Neuronal stem cell (in vitro differentiated cells): Measurements from ENCODE around the gene NEK5.
A peak's percentile ranks its signal among the peaks of the same experiment; 100 is the strongest.
"Not testable (repeated sequence)": the region's sequence is repeated elsewhere in the genome, so short reads cannot be mapped to it uniquely, and the experiment has no call there.

Experiments
- DNase-seq: peaks from one replicate; pipeline ENCODE4 v3.0.0-alpha.2; 2013; ENCODE audit warnings: low spot score
- H2AFZ ChIP-seq: one replicate; pipeline ENCODE4 v1.6.1; 2013; ENCODE audit warnings: mild to moderate bottlenecking, low read length, inconsistent platforms
- H2AK5ac ChIP-seq: 2 replicates; pipeline ENCODE4 v1.6.1; 2013; ENCODE audit warnings: low read depth, mild to moderate bottlenecking, inconsistent platforms, low read length, moderate library complexity, mixed read lengths
- H2BK120ac ChIP-seq: 2 replicates; pipeline ENCODE4 v1.6.1; 2013; ENCODE audit warnings: low read depth, mild to moderate bottlenecking, inconsistent platforms, low read length, moderate library complexity, mixed read lengths
- H2BK12ac ChIP-seq: one replicate; pipeline ENCODE4 v1.6.1; 2013; ENCODE audit warnings: low read length, inconsistent platforms
- H2BK15ac ChIP-seq: 2 replicates; pipeline ENCODE4 v1.6.1; 2013; ENCODE audit warnings: mild to moderate bottlenecking, low read length, inconsistent platforms, mixed read lengths
- H2BK5ac ChIP-seq: one replicate; pipeline ENCODE4 v1.6.1; 2013; ENCODE audit warnings: inconsistent platforms, mild to moderate bottlenecking, low read length, moderate library complexity
- H3K14ac ChIP-seq: one replicate; pipeline ENCODE4 v1.6.1; 2013; ENCODE audit warnings: low read length, inconsistent platforms
- H3K18ac ChIP-seq: 2 replicates; pipeline ENCODE4 v1.6.1; 2013; ENCODE audit warnings: low read length, inconsistent platforms
- H3K23ac ChIP-seq: 2 replicates; pipeline ENCODE4 v1.6.1; 2013; ENCODE audit warnings: low read depth, mild to moderate bottlenecking, mixed read lengths, low read length, inconsistent platforms; ENCODE audit not compliant: poor library complexity
- H3K27ac ChIP-seq: replicated peaks from 3 replicates; pipeline ENCODE4 v1.5.1; 2013; ENCODE audit warnings: low read length, inconsistent platforms
- H3K27me3 ChIP-seq, 3 experiments: 2 replicates each; pipeline ENCODE4 v1.6.1; 2013; ENCODE audit warnings: low read length in 3 of 3, mild to moderate bottlenecking in 2 of 3, inconsistent platforms in 1 of 3, low read depth in 1 of 3, mixed read lengths in 1 of 3, moderate library complexity in 1 of 3; ENCODE audit not compliant: control insufficient read depth in 3 of 3, insufficient read depth in 3 of 3
- H3K36me3 ChIP-seq, 2 donors: replicated peaks in 1 of 2; 2 replicates each; pipeline ENCODE4 v1.6.1; 2013; ENCODE audit warnings: low read length in 2 of 2; ENCODE audit not compliant: control insufficient read depth in 2 of 2, insufficient read depth in 2 of 2
- H3K4ac ChIP-seq: 2 replicates; pipeline ENCODE4 v1.6.1; 2013; ENCODE audit warnings: inconsistent platforms, mild to moderate bottlenecking, low read length, moderate library complexity
- H3K4me1 ChIP-seq, 2 donors: 1 replicate in 1 of 2; 2 replicates in 1 of 2; pipeline ENCODE4 v1.6.1; 2013; ENCODE audit warnings: low read length in 2 of 2, low read depth in 1 of 2; ENCODE audit not compliant: control insufficient read depth in 2 of 2, insufficient read depth in 1 of 2
- H3K4me2 ChIP-seq: one replicate; pipeline ENCODE4 v1.6.1; 2013; ENCODE audit warnings: mild to moderate bottlenecking, low read length, inconsistent platforms; ENCODE audit not compliant: insufficient read depth, poor library complexity, severe bottlenecking
- H3K4me3 ChIP-seq, 2 donors: 2 replicates each; pipeline ENCODE4 v1.5.1; 2013; ENCODE audit warnings: low read length in 2 of 2, mild to moderate bottlenecking in 2 of 2, inconsistent platforms in 1 of 2, moderate library complexity in 1 of 2
- H3K79me1 ChIP-seq: one replicate; pipeline ENCODE4 v1.6.1; 2013; ENCODE audit warnings: low read depth, mild to moderate bottlenecking, inconsistent platforms, low read length, moderate library complexity
- H3K9ac ChIP-seq: one replicate; pipeline ENCODE4 v1.6.1; 2013; ENCODE audit warnings: mild to moderate bottlenecking, low read depth, low read length, inconsistent platforms; ENCODE audit not compliant: poor library complexity
- H3K9me3 ChIP-seq, 2 donors: replicated peaks in 1 of 2; 2 replicates each; pipeline versions ENCODE3 to v1.6.1; 2013; ENCODE audit warnings: low read length in 2 of 2, mild to moderate bottlenecking in 2 of 2, inconsistent platforms in 1 of 2, low read depth in 1 of 2, mixed read lengths in 1 of 2, moderate library complexity in 1 of 2; ENCODE audit not compliant: control insufficient read depth in 2 of 2, insufficient read depth in 1 of 2
- H4K8ac ChIP-seq: one replicate; pipeline ENCODE4 v1.6.1; 2013; ENCODE audit warnings: low read depth, mild to moderate bottlenecking, inconsistent platforms, low read length, moderate library complexity
- H4K91ac ChIP-seq: one replicate; pipeline ENCODE4 v1.6.1; 2013; ENCODE audit warnings: low read length, low read depth, mild to moderate bottlenecking, inconsistent platforms; ENCODE audit not compliant: poor library complexity
- WGBS, 2 donors: extraction: QIAGEN DNeasy Blood & Tissue Kit; methylation state at CpG; one replicate each; pipeline ENCODE4 v1.1.7; 2013; ENCODE audit warnings: missing lambda C conversion rate in 2 of 2, mixed read lengths in 1 of 2; ENCODE audit not compliant: insufficient read length in 2 of 2, insufficient replicate concordance in 1 of 2; ENCODE audit errors: extremely low coverage in 2 of 2; 5-methylcytosine and 5-hydroxymethylcytosine counted together

The NEK5 gene

DNA sequence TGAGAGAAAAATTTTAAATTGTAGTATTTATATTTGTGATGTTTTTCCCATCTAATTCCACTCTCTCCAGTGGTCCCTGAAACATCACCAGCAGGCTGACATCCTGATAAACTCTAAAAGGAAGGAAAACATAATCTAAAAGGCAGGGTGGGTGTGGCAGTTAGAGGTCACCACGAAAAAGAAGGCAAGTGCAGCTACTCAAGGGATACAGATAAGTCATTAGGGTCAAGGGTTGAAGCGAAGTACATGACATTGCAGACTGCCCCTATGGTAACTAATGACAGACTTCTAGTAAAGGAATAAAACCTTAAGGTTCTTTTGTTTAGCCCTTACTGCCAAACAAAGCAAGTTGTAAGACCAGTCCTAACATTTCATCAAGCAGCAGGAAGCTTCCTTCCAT lies 36.5 kb upstream of the NEK5 start:
- Histone ChIP-seq H3K9me3 (no peaks in the 10 kb centered on the region), H2AFZ (no peak overlapping the region), H2BK12ac (no peak overlapping the region), H2BK5ac (no peak overlapping the region), H4K91ac (no peak overlapping the region), H3K4me3 (no peak overlapping the region), H3K36me3 (peaks cover 3 to 50% of the 10 kb centered on the region in 2 donors), H3K18ac (no peak overlapping the region), H2BK120ac (no peak overlapping the region), H3K4ac (no peak overlapping the region), H3K23ac (no peak overlapping the region), H2AK5ac (no peak overlapping the region), H3K9ac (no peak overlapping the region), H3K27me3 (peaks cover 0 to 17% (median 0%) of the 10 kb centered on the region in 3 experiments), H3K14ac (no peak overlapping the region), H3K4me2 (no peak overlapping the region), H2BK15ac (no peak overlapping the region), H4K8ac (no peak overlapping the region), H3K79me1 (no peaks in the 10 kb centered on the region), H3K27ac (no peak overlapping the region), H3K4me1 (peaks cover 9 to 18% of the 10 kb centered on the region in 2 donors)
- no CpG with 5 or more reads among the region's 2 CpGs for WGBS, 2 donors
- no peak for DNase-seq

DNA sequence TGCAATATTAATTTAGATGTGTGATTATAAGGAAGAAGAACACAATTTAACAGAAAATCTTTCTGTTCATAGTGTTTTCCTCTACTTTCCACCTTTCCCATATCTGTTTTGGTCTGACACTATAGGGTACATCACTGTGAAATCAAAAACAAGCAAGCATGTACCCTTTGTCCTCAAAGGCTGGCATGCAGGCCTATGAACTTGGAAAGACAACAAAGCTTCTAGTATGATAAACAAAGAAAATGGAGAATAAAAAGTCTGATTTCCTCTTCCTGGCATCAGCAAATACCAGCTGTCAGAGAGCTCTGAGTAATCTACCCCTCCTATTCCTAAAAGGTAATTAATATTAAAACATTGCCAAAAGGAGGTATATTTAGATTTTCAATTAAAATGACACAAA lies 36.1 kb upstream of the NEK5 start:
- H3K9me3 ChIP-seq = peaks cover 1 to 2% of the 10 kb centered on the region in 2 donors
- no peak overlapping the region for H3K4me2 ChIP-seq
- H3K27ac ChIP-seq = no peak overlapping the region
- peaks cover 0 to 19% (median 0%) of the 10 kb centered on the region in 3 experiments for H3K27me3 ChIP-seq
- H3K4me1 ChIP-seq = peaks cover 9 to 18% of the 10 kb centered on the region in 2 donors
- peaks cover 3 to 46% of the 10 kb centered on the region in 2 donors for H3K36me3 ChIP-seq
- no peak overlapping the region for H2BK12ac ChIP-seq
- no peak overlapping the region for H2BK5ac ChIP-seq
- no peak overlapping the region for H3K18ac ChIP-seq
- H4K8ac ChIP-seq = no peak overlapping the region
- no peak overlapping the region for H2BK120ac ChIP-seq
- no peak overlapping the region for H3K4me3 ChIP-seq
- no peak for DNase-seq
- H3K23ac ChIP-seq = no peak overlapping the region
- no peak overlapping the region for H3K9ac ChIP-seq
- H2AFZ ChIP-seq = no peak overlapping the region
- no peak overlapping the region for H2BK15ac ChIP-seq
- no peak overlapping the region for H3K4ac ChIP-seq
- no peaks in the 10 kb centered on the region for H3K79me1 ChIP-seq
- no peak overlapping the region for H4K91ac ChIP-seq
- no peak overlapping the region for H3K14ac ChIP-seq
- no peak overlapping the region for H2AK5ac ChIP-seq

DNA sequence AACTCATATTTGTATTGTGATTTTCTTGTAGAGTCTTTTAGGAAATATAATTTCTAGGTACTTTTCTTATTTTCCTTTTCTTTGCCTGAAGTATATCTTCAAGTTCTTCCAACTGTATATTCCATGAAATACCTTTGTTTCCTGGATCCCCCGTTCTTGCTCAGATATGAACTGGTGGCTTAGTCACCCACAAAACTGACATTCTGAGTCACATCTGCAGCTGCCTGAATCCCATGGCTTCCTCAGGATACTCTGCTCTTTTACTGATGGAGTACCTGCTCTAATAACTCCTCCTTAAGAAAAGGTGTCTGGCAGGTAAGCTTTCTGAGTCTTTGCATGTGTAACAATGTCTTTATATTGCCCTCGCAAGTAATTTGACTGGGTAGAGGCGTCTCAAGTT lies 35.0 kb upstream of the NEK5 start:
- not testable (repeated sequence) for H3K4me3 ChIP-seq, H3K79me1 ChIP-seq

DNA sequence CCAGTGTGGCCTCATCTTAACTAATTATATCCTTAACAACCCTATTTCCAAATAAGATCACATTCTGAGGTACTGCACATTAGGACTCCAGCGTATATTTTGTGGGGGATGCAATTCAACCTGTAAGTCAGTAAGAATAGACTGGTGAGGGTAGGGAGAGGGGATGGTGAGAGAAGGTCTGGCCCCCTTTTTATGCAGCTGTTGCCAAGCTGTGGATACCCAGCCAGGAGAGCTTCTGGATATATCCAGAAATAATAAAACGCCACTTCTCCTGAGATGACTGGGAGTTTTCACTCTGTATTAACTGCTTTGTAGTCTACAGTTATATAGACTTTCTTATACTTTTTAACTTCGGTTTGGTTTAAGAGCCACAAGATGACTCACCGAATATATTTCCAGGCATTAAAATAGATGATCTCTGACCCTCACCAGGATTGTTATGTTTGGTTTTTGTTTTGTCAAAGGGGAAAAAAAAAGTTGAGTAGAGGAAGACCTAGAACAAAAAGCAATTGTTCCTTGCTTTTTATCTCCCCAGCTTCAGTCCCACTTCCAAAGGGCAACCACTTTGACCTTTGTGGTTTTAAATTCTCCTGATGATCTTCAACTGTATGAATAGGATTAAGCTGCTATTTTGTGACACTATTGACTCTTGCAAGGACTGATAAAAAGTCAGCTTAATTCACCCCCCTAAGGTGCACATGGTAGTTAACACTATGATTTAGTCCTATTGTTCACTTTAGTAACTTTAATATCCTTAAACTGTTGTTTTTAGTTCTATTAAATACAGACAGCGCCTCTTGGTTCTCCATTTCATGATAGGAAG lies 33.6 kb upstream of the NEK5 start:
- H2BK15ac ChIP-seq = no peak overlapping the region
- H3K4me2 ChIP-seq = no peak overlapping the region
- no peaks in the 10 kb centered on the region for H3K79me1 ChIP-seq
- H3K9ac ChIP-seq = no peak overlapping the region
- peaks cover 0 to 22% (median 0%) of the 10 kb centered on the region in 3 experiments for H3K27me3 ChIP-seq
- H3K4me3 ChIP-seq = no peak overlapping the region
- no peak overlapping the region for H2AFZ ChIP-seq
- no peak overlapping the region for H4K91ac ChIP-seq
- H2AK5ac ChIP-seq = no peak overlapping the region
- peaks cover 0 to 21% of the 10 kb centered on the region in 2 donors for H3K36me3 ChIP-seq
- H3K14ac ChIP-seq = no peak overlapping the region
- WGBS, 2 donors = no CpG with 5 or more reads among the region's 5 CpGs
- DNase-seq = peak; percentile 21
- peak overlapping the region; percentile 26 for H3K27ac ChIP-seq
- H2BK5ac ChIP-seq = no peak overlapping the region
- no peak overlapping the region for H3K4ac ChIP-seq
- H3K4me1 ChIP-seq = peaks cover 9 to 20% of the 10 kb centered on the region in 2 donors
- no peak overlapping the region for H3K23ac ChIP-seq
- no peak overlapping the region for H3K18ac ChIP-seq
- no peak overlapping the region for H2BK12ac ChIP-seq
- H3K9me3 ChIP-seq = peaks cover 4 to 6% of the 10 kb centered on the region in 2 donors
- H4K8ac ChIP-seq = no peak overlapping the region
- no peak overlapping the region for H2BK120ac ChIP-seq

More for the DNA sequence above, 35.0 kb upstream of the NEK5 start:
- not testable (repeated sequence) for H3K4me2 ChIP-seq, H3K14ac ChIP-seq, H2BK5ac ChIP-seq, H3K23ac ChIP-seq, H4K8ac ChIP-seq, H3K9ac ChIP-seq, H2AK5ac ChIP-seq, H3K4ac ChIP-seq, H2BK120ac ChIP-seq, DNase-seq, H3K9me3 ChIP-seq, H3K27ac ChIP-seq, H2BK12ac ChIP-seq, H2BK15ac ChIP-seq, H3K18ac ChIP-seq, H2AFZ ChIP-seq, H4K91ac ChIP-seq
- WGBS, 2 donors = no CpG with 5 or more reads among the region's 3 CpGs
- Histone ChIP-seq H3K27me3 (peaks cover 0 to 22% (median 0%) of the 10 kb centered on the region in 3 experiments), H3K36me3 (peaks cover under 1 to 35% of the 10 kb centered on the region in 2 donors), H3K4me1 (peaks cover 9 to 20% of the 10 kb centered on the region in 2 donors)
